Measurements from ENCODE around the gene FAM210B.
"Not testable (repeated sequence)": the region's sequence is repeated elsewhere in the genome, so short reads cannot be mapped to it uniquely, and the experiment has no call there.

The FAM210B gene

DNA sequence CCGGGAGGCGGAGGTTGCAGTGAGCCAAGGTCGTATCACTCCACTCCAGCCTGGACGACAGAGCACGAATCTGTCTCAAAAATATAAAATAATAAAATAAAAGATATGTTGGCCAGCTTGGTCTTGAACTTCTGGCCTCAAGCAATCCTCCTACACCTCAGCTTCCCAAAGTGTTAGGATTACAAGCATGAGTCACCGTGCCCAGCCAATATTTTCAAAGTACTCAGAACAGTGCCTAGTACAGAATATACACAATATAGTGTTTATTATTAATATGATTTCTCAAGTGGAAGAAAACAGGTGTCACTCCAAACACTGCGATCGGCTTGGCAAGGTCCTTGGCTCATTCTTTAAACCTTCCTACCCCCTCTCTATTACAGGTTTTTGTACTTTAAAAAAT lies 3.1 kb downstream of the FAM210B start:
- no peak for DNase-seq

DNA sequence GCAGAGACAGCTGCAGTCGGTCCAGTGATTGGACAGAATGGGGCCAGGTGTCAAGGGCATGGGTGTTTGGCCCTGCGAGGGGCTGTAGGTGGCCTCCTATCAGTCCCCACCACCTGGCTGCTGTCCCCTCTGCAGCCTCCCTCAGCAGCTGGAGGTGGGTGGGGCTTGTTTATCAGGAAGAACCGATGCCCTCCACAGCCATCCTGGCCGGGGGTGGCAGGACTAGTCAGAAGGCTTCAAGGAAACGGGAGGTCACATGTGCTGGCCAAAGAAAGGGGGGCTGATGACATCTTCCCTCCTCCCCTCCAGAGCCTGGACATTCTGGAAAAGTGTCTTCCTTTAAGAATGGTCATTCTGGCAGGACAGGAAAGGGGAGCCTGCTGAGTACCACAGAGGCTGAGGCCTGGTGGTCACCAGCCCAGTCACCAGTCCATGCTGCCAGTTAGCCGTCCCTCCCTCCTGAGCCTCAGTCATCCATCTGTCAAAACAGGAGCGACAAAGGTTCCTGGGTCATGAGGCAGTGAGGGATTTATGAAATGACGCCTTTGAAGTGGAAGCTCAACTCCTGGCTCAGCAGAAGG lies 4.1 kb downstream of the FAM210B start:
- no peak for DNase-seq

DNA sequence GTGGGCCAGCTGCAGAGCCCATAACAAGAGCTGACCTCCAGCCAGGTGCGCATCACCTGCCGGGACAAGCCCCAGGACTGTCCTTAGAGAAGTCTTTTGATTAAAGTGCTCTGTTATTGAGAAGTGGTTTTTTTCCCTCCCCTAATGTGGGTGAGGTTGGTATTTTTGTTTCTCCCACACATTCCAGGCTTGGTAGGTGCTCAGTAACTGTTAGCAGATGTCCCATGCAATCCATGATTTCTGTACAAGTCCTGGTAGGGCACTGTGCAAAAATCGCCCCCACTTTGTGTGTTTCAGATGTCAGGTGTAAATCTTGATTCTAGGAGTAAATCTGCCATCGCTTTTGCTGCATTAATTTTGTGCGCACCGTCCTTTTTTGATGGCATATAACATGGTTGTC lies 4.7 kb downstream of the FAM210B start:
- DNase-seq = no peak

DNA sequence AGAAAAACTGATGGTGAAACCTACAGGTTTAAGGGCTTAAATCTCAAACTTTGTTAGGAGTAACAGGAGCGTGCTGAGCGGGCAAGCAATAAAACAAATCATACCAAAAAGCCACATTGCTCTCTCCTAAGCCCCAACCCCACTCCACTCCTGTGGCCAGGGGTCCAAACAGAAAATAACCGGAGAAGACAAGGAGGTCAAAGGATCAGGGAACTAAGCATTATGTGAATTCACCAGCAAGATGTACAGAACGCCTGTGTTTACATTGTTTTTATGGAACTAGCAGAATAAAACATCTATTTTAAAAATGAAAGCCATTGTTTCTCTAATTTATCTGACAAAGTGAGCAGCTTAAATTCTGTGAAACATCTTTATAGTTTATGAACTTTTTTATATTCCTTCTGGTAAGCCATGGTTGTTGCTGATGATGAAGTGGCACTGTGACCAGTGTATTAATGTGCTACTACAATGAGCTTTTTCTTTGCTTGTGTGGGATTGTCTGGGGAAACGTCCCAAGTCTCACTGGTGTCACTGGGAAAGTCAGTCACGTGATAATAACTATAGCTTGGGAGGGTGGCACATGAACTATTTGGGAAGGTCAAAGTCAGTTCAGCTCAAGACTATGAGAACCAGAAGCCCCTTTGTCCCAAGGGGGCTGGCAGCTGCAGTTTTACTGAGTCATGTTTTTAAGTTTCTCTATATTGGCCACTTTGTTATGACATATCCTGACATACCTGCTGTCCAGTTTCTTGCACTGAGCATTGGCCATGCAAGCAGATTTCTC lies 9.8 kb downstream of the FAM210B start:
- no peak for DNase-seq

DNA sequence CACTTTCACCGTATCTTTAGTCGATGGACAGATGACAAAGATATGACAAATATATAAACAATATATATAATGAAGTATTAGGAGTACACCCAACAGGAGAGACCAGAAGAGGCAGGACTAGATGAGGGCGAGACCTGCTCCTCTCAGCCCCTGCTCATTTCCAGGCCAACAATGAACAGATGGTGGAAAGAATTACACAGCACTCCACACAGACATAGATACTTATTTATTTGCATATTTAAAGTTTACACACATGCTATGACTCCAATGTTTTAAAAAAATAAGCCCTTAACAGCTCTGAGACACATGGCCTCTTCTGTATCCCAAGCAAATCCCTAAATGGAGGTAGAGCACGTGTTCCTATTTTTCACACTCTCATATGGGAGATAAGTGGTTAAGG lies 10.4 kb downstream of the FAM210B start:
- DNase-seq = no peak

DNA sequence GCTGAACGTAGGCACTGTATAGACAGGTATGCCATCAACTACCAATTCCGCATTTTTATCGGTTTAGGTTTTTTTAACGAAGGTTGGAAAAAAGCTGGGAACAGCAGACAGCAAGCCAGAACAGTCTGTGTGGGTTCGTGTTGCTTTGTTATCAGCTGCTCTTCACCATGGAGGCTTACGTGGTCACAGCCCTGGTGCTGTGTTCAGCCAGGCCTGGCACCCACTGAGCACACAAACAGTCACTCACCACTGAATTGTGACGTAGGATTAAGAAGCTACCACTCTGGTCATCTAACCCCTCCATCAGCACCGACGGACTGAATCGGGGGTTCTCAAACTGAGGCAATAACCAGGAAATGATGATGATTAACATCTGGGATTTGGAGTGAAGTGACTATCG lies 13.2 kb downstream of the FAM210B start:
- no peak for DNase-seq

DNA sequence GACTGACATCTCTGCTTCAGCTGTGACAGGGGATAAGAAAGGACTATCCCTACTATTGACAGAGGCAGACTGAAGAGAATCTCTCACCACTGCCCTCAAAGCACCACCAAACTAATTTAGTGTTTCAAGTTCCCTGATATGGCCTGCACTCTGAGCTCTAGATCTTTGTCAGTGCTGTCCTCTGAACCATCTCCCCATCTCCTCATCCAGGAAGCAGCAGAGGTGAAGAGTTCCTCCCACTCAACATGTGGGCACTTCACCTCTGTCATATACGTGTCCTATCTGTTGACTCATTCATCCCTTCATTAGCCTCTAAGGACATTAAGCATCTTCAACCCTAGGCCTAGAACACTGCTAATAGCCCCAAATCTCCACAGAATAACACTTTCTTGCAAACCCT lies 14.1 kb downstream of the FAM210B start:
- DNase-seq = no peak

DNA sequence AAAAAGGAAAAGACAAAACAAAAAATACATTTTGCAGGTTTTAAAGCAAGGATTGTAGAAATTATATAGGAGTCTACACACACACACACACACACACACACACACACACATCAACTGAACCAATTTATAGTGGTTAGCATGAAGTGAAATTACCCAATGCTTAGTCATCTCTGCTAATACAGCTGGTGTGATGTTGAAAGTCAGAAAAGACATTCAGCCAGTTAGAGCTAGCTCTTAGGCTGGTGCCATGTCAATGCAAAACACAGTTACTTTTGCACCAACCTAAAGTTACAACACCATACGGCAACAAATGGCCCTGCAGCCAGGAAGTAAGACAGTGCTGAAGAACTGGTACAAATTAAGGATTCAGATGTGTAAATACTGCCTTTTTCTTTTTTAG lies 15.2 kb downstream of the FAM210B start:
- no peak for DNase-seq

DNA sequence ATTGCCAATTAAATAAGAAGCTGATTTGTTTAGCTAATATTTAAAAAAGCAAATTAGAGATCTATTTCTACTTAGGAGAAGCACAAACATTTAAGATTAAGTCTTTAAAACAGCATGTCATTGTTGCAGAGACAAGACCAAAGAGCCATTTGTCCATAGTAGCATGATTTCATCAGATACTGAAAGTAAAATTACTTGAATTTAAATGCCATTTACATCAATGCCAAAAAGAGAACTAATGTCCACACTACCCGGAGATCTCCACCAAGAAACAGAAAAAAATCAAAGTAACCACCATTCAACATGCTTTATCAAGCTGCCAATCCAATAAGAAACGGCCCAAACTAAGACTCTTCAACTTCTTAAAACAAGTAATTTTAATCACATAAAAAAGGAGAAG lies 17.6 kb downstream of the FAM210B start:
- no peak for DNase-seq

DNA sequence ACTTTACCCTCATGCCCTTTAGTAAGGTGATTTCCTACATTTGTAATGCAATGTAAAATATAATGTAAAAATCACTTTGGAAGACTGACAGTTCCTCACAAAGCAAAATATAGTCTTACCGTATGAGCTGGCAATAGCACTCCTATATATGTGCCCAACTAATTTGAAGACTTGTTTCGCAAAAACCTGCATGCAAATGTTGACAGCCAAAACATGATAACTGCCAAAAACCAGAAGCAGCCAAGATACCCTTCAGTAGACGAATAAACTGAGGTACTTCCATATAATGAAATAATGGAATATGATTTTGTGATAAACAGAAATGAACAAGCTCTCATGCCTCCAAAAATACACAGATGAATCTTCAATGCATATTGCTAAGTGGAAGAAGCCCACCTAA lies 19.6 kb downstream of the FAM210B start:
- DNase-seq = no peak

DNA sequence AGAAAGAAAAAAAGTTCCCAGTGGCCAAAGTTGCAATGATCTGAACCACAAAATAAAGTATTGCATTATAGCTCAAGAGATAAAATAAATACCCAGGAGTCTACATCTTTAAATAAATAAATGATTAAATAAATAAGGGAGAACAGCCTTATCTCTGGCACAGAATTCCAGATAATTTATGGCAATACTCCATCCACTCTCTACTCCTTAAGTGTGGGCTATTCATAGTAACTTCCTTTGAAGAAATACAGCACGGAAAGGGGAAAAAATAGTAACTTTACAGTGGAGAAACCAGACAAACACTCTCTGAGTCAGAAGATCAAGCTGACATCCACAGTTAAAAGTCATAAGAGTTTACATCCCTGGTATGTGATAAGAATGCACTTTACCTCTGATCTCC lies 21.6 kb downstream of the FAM210B start:
- DNase-seq = no peak

DNA sequence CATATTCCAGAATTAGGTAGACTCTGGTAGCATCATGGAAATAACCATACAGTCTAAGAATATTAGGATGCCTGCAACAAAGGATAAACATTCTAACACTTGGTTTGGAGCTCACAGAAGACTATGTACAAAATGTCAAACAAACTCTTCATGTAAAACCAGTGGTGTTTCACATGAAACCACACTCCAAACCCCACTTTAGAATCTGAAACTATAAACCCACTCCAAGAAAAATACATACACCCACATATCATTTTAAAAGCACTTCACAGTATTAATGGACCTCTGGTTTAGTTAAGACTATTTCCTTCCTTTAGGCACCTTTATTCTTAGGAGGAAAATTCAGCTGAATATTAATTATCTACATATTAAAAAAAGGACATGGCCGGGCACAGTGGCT lies 22.7 kb downstream of the FAM210B start:
- DNase-seq = no peak

DNA sequence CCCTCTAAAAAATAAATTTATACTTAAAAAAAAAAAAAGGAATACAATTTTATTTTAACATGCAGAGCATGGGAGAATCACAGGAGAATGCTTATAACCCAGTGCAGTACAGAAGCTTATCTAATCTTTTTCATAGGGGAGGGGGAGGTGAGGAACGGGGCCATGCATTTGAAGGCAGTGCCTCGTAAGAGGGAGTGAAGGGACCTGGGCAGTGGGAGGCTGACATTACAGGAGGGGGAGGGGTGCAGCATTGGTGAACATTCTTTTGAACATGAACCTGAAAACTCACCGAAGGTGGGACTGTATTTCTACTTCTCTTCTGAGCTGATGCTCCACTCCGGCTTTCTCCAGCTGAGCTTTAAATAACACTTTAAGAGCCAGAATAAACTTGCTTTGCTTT lies 23.9 kb downstream of the FAM210B start:
- DNase-seq = no peak

DNA sequence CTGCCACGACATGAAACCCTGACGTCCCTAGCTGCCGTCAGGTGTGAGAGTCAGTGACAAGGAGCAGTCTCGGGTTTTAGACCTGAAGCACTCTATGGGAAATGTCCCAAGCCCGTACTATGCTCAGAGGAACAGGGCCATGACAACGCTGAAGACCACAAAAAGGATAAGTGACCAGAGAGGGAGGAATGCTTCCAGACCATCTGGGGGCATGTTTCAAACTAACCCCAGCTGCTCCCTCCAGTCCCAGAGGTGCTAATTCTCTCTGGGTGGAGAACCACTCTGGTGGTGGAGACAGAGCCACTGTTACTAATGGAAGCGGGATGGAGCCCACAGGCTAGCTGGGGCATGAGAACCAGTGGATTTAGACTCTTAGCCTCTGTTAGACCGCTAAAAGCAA lies 24.6 kb downstream of the FAM210B start:
- no peak for DNase-seq

DNA sequence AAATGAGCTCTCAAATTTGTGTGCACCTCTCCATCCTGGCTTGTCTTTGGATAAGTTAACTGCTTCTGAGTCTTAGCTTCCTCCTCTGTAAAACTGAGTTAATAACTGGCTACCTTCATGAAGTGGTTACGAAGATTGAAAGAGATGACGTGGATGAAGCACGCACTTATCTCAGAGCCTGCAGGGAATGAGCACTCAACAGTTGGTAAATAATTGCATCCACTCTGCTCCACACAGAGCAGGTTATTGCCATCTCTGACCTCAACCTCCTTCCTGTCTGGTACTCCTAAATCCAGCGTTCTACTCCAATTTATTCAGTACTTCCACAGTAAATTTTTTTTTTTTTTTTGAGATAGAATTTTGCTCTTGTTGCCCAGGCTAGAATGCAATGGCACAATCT lies 26.4 kb downstream of the FAM210B start:
- no peak for DNase-seq

DNA sequence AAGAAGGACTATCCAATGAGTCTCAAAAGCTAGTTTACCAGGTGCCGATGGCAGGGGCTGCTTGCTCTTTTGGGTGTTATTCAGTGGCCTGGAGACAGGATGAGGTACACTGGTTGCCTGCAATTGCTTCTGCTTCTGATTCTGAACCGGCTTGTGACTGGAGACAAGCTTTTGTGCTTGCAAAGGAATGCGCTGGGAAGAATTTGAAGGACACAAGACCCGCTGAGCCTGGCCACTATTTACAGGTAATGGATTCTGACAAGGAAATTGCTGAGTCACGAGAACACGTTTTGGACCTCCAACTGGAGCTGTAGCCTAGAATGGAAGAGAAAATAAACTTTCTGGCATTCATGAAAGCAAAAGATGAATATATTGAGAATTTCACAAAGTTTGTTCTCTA lies 27.4 kb downstream of the FAM210B start:
- no peak for DNase-seq

DNA sequence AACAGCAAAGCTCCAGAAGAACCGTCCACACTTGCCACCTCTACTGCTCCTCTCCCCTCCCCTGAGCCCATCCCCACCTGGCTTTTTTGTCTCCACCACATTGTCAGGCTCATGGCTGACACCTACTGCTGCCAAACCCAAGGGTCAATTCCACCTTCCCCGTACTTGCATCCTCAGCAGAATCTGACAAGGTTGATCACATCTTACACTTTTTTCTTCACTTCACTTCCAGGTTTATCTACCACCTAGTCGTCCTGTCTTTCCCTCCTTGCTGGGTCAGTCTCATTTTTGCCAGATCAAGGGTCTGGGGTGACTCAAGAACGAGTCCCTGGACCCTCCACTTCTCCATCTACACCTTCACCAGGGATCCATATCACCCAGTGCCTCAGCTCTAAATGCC lies 30.1 kb downstream of the FAM210B start:
- no peak for DNase-seq

DNA sequence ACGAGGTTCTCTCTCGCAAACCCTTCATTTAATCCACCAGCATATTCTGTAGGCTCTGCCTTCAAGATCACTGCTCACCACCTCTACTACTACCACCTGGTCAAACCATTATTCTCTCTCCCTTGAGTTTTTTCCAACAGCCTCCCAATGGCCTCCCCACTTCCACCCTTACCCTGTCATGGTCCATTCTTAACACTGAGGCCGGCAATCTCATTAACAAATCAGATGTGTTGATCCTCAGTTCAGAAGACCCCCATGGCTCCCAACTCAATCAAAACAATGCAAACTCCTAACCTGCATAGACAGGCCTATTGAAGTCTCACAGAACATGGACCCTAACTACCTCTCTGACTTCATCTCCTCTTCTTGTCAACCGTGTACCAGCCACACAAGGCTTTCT lies 31.0 kb downstream of the FAM210B start:
- no peak for DNase-seq

DNA sequence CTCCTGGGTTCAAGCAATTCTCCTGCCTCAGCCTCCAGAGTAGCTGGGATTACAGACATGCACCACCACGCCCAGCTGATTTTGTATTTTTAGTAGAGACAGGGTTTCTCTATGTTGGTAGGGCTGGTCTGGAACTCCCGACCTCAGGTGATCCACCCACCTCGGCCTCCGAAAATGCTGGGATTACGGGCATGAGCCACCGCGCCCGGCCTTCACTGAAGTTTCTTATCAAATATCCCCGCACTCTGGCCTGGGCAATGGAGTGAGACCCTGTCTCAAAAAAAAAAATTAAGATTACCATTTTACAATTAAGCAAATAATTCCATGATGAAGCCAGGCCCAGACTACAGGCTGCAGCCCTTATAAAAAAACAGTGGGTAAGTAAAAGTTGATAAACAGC lies 31.6 kb downstream of the FAM210B start:
- DNase-seq = not testable (repeated sequence)

DNA sequence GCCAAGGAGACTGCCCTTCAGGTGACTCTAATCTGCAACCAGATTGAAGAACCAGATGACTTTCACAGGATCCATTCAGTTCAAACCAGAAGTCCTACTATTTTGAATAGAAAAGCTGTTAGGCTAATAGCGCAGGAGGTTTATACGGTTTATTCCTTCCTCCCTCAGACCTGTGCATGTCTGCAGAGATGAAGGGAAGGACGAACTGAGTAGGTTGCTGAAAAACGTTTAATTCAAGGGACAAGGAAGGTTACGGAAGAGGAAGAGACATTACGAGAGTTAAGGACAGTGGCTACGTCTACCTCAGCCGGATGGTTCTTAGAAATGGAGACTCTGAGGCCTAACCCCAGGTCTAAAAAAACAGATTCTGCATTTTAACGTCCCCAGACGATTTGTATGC lies 32.3 kb downstream of the FAM210B start:
- no peak for DNase-seq

DNA sequence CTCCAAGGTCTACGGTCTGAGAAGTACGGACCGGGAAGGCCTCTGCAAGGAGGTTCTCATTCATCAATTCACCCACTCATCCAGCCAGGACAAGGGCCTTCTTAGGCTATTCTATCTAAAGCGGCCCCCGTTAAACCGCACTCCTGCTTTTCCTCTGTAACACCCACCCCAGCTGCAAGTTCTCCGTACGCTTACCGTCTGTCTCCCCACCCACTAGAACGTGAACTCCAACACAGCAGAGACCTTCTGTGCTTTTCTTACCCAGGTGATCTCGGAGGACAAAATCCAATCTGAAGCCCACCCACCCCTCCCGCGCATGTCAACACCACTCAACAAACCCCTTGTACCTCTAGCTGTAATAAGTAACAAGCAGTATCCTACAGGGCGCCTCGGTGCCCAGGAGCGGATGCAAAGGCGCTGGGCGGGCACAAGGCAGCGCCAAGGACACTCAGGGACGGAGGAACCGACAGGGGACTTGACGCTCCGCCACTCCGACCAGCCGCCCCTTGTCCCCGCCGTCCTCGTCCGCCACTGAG lies 32.9 kb downstream of the FAM210B start:
- DNase-seq = no peak

DNA sequence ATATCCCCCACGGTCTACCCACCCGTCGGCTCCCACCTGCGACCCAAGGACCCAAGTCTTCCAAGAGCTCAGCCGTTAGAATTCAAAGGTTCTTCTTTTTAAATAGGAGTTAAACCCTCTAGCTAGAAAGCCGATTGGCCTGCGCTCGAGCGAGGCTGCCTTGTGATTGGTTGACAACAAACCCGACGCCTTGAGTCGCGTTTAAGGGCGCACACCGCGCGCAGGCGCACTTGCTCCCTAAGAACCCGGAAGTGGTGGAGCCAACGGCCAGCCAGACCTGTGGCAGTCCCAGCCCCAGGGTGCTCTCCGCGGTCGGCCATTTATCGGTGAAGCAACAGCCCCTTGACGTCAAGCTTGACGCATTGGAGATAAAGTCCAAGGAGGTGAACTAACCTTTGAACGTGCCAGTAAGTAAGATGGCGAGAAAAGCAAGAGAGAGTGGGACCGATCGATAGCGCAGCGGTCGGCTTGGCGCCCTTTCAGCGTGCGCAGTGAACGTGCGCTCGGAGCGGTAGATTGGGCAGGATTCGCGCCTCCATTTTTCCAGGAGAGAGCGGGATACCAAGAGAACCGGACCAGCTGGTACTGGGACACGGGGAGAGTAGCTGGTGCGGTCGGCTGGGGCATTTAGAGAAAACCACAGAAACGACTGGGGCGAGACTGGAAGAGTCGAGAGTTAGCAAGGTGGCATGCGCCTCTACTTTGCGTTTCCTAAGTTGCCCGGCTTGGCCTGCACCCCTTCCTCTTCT lies 33.5 kb downstream of the FAM210B start, which contains the start of the genes AURKA and CSTF1:
AURKA (minus strand) TSS at position 84 of the 749 bp plus-strand sequence. CDS start 4,018 bp downstream, outside the sequence.
CSTF1 (plus strand) TSS at position 514 of the 749 bp plus-strand sequence. CDS start 2,908 bp downstream, outside the sequence.
- peak; percentile 99 for DNase-seq

DNA sequence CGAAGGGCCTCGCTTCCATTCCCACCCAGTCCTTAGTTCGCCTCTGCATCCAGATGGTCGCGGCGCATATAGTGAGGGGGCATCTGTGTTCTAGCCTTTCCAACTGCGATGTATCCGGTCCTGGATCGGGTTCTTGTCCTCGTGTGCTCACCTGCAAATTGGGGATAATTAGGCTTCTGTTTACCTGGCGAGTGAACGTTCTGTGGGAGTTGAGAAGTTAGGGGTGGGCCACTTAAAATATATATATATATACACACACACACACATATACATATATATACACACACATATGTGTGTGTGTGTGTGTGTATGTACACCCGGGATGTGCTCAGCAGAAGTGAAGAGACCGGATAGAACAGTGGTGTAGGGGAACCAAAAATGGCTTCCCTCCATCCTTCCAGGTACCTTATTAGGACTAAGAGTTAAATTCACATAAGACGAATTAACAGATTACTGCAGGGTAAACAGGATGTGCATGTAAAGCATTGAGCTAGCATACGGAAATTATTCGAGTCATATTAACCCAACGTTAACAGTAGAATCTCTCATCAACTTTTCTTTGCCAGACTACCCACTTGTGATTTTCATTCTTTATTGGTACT lies 34.2 kb downstream of the FAM210B start:
- peak; percentile 25 for DNase-seq
